ENCODE measurements around the gene DGKD. TPM values are rescaled to one million over a fixed set of nuclear protein-coding genes. Genes with fewer than 3 reads are reported as not detected.

DGKD gene
- total RNA-seq, 2 experiments from 2014 or later, result 147 to 156 TPM

- H3K27ac ChIP-seq (ENCODE audit: low read depth in 1 of 2, low read length in 2 of 2), result no peak overlapping the region
- no peaks in the 10 kb centered on the region for H3K27me3 ChIP-seq (ENCODE audit: control insufficient read depth in 1 of 2, insufficient read depth in 2 of 2, low read length in 2 of 2)
- DNase-seq (no peak), ATAC-seq (ENCODE audit: poor library complexity) (no peak)
- no peaks in the 10 kb centered on the region for H3K9me3 ChIP-seq (ENCODE audit: control insufficient read depth in 1 of 2, insufficient read depth in 1 of 2, low read length in 2 of 2)
- ChIA-PET POLR2A (interaction anchor here (1.0 kb wide), 1 partner anchor 73 kb away, joined by 3 read pairs; no protein-coding TSS in a partner anchor), CTCF (no interaction called here)
- no peak overlapping the region for H3K27ac Mint-ChIP-seq
- H3K4me1 ChIP-seq (ENCODE audit: insufficient read depth, low read length), result no peaks in the 10 kb centered on the region
- H3K4me3 Mint-ChIP-seq, result no peak overlapping the region
- intact Hi-C loops (cut with DNase I, micrococcal nuclease), result no loop called here
- H3K4me3 ChIP-seq (ENCODE audit: low read length), result no peak overlapping the region
- H3K27me3 Mint-ChIP-seq, result no peaks in the 10 kb centered on the region
- peaks cover 33% of the 10 kb centered on the region for H3K36me3 ChIP-seq (ENCODE audit: insufficient read depth, low read length)
- peaks cover 36% of the 10 kb centered on the region for H3K36me3 Mint-ChIP-seq (ENCODE audit: low read depth)
- no peaks in the 10 kb centered on the region for H3K4me1 Mint-ChIP-seq (ENCODE audit: low read depth)
- no peak for TF ChIP-seq CTCF (IDR thresholded peaks at IDR 0.05)
- no peaks in the 10 kb centered on the region for H3K9me3 Mint-ChIP-seq
Measured at GRCh38 chr2:233490831-233491230, 136.5 kb downstream of the DGKD start.

- H3K4me3 Mint-ChIP-seq, result no peak overlapping the region
- H3K27me3 ChIP-seq (ENCODE audit: control insufficient read depth in 1 of 2, insufficient read depth in 2 of 2, low read length in 2 of 2), result no peaks in the 10 kb centered on the region
- no peaks in the 10 kb centered on the region for H3K4me1 Mint-ChIP-seq (ENCODE audit: low read depth)
- intact Hi-C loops (cut with DNase I, micrococcal nuclease), result no loop called here
- ChIA-PET POLR2A (no interaction called here), CTCF (no interaction called here)
- peaks cover 33% of the 10 kb centered on the region for H3K36me3 Mint-ChIP-seq (ENCODE audit: low read depth)
- no peak overlapping the region for H3K4me3 ChIP-seq (ENCODE audit: low read length)
- H3K36me3 ChIP-seq (ENCODE audit: insufficient read depth, low read length), result peaks cover 33% of the 10 kb centered on the region
- no peak for TF ChIP-seq CTCF (IDR thresholded peaks at IDR 0.05)
- DNase-seq (no peak), ATAC-seq (ENCODE audit: poor library complexity) (no peak)
- H3K9me3 Mint-ChIP-seq, result no peaks in the 10 kb centered on the region
- no peak overlapping the region for H3K27ac ChIP-seq (ENCODE audit: low read depth in 1 of 2, low read length in 2 of 2)
- no peak overlapping the region for H3K27ac Mint-ChIP-seq
- no peaks in the 10 kb centered on the region for H3K9me3 ChIP-seq (ENCODE audit: control insufficient read depth in 1 of 2, insufficient read depth in 1 of 2, low read length in 2 of 2)
- H3K4me1 ChIP-seq (ENCODE audit: insufficient read depth, low read length), result no peaks in the 10 kb centered on the region
- H3K27me3 Mint-ChIP-seq, result no peaks in the 10 kb centered on the region
Measured at GRCh38 chr2:233491326-233491725, 137.0 kb downstream of the DGKD start.

DNA sequence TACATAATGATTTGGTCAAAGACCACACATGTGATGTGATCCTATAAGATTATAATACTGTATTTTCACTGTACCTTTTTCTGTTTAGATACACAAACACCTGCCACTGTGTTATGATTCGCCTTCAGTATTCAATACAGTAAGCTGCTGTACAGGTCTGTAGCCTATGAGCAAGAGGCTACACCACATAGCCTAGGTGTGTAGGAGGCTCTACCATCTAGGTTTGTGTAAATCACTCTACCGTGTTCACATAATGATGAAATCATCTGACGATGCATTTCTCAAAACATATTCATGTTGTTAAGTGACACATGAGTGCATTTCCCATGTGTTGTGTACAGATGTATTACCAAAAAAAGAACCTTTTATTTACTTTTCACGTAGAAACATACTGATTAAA, 137.8 kb downstream of the DGKD start:
- no peak for TF ChIP-seq CTCF (IDR thresholded peaks at IDR 0.05)
- no peak for ATAC-seq (ENCODE audit: poor library complexity)
- H3K9me3 ChIP-seq (ENCODE audit: control insufficient read depth in 1 of 2, insufficient read depth in 1 of 2, low read length in 2 of 2), result no peaks in the 10 kb centered on the region
- H3K4me3 ChIP-seq (ENCODE audit: low read length), result no peak overlapping the region
- no peaks in the 10 kb centered on the region for H3K27me3 ChIP-seq (ENCODE audit: control insufficient read depth in 1 of 2, insufficient read depth in 2 of 2, low read length in 2 of 2)
- ChIA-PET POLR2A (no interaction called here), CTCF (no interaction called here)
- H3K27ac ChIP-seq (ENCODE audit: low read depth in 1 of 2, low read length in 2 of 2), result no peak overlapping the region
- peaks cover 33% of the 10 kb centered on the region for H3K36me3 Mint-ChIP-seq (ENCODE audit: low read depth)
- no peaks in the 10 kb centered on the region for H3K4me1 ChIP-seq (ENCODE audit: insufficient read depth, low read length)
- no peaks in the 10 kb centered on the region for H3K27me3 Mint-ChIP-seq
- DNase-seq, result no peak
- intact Hi-C loops (cut with DNase I, micrococcal nuclease), result no loop called here
- H3K4me3 Mint-ChIP-seq, result no peak overlapping the region
- H3K36me3 ChIP-seq (ENCODE audit: insufficient read depth, low read length), result peaks cover 33% of the 10 kb centered on the region
- H3K9me3 Mint-ChIP-seq, result no peaks in the 10 kb centered on the region
- H3K4me1 Mint-ChIP-seq (ENCODE audit: low read depth), result no peaks in the 10 kb centered on the region
- H3K27ac Mint-ChIP-seq, result no peak overlapping the region

Data from CD4-positive, alpha-beta T cell (primary cell).